HG03442 (cell line): ENCODE data around the gene PRKD1.

Source experiments
- ATAC-seq: cut with Tn5 transposase; IDR thresholded peaks from one replicate; pipeline ENCODE4 v1.9.1; 2021; ENCODE audit warnings: mild to moderate bottlenecking, moderate library complexity; ENCODE audit not compliant: unreplicated experiment

The PRKD1 gene

GRCh38 chr14:29528889-29529288 is 398.8 kb downstream of the PRKD1 start:
- no peak for ATAC-seq

DNA sequence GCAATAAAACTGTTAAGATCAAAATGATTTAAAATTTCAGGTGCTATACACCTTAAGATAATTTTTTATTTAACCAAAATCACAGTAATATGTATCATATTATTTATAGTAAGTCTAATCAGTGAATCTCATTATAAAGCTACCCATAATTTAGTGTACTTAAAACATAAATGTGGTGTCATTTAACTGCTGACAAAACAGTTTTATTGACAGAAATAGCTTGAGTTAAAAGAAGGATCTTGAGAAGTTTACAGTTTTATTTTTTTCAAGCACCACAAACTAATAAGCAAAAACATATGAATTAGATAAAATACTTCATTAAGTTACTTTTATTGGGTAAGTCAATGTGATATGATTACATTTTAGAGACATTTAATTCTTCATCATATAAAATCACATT is 400.4 kb downstream of the PRKD1 start:
- ATAC-seq = no peak
